8988T (cell line): ENCODE data around the gene HSPA4.
"Not testable (repeated sequence)": the region's sequence is repeated elsewhere in the genome, so short reads cannot be mapped to it uniquely, and the experiment has no call there.

Experiments used
- DNase-seq: peaks from one replicate; pipeline ENCODE4 v3.0.0; 2011

Gene HSPA4

DNA sequence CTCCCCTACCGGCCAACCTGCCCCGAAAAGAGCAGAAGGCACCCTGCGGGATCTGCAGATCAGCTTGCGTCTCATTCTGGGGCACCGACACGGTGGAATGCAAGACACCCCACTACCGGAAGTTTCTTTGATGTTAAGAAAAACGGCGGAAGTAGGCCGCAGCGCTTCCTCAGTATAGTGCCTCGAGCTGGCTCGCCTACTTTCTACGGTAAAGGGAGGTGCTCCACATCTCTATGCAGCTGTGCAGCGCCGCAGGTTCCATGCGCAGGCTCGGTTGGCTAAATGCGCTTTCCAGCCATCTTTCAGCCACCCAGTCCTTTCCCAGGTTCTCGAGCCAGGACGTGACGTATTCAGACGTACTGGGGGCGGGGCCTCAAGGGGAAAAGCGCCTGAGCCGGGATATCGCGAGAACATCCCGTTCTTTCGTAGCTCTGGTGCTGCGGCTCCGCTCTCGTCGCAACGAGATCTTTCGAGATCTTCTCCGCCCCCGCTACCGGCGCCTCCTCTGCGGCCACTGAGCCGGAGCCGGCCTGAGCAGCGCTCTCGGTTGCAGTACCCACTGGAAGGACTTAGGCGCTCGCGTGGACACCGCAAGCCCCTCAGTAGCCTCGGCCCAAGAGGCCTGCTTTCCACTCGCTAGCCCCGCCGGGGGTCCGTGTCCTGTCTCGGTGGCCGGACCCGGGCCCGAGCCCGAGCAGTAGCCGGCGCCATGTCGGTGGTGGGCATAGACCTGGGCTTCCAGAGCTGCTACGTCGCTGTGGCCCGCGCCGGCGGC, at the start of gene HSPA4:
Gene HSPA4 (plus strand): TSS at position 472 of the 775 bp plus-strand sequence. CDS start 238 bp downstream, at position 710.
- DNase-seq: peak; percentile 86

DNA sequence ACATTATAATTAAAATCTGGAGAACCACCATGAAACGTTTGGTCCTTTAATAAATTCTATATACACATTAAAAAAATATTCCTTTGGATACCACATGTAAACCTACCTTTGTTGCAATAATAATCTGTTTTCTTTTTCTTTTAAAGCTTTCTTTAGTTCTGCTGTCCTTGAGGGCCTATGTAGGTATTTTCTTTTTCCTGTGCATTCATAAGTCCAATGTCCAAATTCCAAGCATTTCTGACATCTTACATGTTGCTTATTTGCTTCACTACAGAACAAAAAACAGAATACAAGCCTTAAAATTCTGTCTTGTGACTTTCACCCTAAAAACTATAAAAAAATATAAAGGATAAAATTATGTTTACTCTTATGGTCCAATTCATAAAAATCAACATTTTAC, 45.2 kb upstream of the HSPA4 start:
- no peak for DNase-seq

DNA sequence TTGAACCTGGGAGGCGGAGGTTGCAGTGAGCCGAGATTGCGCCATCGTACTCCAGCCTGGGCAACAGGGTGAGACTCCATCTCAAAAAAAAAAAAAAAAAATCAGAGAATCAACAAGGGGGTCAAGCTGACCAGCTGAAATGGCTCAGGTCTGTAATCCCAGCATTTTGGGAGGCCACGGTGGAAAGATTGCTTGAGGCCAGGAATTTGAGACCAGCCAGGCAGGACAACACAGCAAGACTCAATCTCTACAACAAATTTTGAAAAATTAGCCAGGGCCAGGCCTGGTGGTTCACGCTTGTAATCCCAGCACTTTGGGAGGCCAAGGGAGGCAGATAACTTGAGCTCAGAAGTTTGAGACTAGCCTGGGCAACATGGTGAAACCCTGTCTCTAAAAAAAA, 43.4 kb upstream of the HSPA4 start:
- not testable (repeated sequence) for DNase-seq

DNA sequence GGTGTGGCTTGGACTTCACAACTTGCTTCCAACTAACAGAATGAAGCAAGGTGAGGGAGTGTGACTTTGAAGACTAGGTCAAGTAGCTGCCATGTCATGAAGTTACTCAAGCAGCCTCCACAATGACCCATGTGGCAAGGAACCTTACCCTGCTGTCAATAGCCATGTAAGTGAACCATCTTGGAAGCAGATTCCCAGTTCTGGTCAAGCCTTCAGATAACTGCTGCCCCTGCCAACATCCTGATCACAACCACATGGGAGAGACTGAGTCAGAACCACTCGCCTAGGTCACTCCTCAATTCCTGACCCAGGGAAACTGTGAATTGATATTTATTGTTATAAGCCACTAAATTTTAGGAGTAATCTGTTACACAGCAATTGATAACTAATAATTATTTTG, 36.3 kb upstream of the HSPA4 start:
- DNase-seq: no peak

DNA sequence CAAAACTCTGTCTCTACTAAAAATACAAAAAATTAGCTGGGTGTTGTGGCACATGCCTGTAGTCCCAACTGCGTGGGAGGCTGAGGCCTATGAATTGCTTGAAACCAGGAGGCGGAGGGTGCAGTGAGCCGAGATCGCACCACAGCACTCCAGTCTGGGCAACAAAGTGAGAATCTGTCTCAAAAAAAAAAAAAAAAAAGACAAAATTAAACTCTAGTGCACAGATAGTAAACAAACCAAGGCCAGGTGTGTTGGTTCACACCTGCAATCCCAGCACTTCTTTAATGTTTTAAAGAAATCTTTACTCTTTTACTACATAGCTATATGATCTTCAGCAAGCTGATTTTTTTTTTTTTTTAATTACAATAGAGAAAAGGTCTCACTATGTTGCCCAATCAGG, 33.8 kb upstream of the HSPA4 start:
- no peak for DNase-seq

DNA sequence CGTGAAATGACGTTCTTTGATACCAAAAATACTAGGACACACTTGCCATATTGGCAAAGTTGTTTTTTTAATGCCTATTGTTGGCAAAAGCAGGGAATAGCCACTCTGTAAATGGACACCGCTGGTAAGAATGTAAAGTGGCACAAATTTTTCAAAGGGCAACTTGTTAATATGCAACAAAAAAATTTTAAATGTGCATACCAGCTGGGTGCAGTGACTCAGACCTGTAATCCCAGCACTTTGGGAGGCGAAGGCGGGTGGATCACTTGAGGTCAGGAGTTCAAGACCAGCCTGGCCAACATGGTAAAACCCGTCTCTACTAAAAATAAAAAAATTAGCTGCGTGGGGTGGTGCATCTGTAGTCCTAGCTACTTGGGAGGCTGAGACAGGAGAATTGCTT, 32.3 kb upstream of the HSPA4 start:
- DNase-seq: not testable (repeated sequence)

DNA sequence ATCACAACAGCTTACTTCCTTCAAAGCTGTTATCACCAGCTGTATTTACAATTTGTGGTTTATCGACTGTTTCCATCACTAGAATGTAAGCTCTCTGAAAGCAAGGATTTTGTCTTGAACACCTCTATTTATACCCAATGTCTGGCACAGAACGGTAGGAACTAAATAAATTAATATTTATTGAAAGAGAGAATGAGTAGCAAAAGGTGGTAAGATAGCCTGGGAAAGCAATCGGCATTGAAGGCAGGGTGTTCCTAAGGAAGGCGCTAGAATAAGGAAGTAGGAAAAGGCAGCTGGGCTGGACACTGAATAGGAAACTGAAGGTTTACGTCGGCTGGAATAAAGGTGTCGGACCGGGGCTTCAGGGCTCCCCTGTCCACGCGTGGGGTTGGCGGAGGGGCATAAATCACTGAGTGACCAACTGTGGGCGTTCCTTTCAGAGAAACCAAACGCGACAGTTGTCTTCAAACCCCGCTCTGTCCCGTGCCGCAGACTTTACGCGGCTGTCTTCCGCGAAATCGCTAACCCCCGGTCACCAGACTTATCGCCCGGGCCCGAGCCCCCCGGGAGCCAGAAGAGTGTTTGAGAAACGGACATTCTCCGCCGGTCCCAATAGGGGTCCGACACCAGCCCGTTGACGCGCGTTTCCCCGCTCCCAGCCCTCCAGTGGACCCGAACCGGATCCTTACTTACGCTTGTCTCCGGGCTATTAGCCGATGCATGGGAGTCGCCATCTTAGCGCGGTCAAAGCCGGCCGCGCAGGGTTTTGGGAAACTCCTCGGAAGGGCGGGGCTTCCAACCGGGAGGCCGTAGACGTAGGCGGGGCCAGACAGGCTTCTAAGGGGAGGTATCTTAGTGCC, 25.8 kb upstream of the HSPA4 start, which contains the start of gene ZCCHC10:
Gene ZCCHC10 (minus strand): TSS at position 746 of the 860 bp plus-strand sequence. CDS start 12 bp downstream, at position 734.
- DNase-seq: peak; percentile 72

DNA sequence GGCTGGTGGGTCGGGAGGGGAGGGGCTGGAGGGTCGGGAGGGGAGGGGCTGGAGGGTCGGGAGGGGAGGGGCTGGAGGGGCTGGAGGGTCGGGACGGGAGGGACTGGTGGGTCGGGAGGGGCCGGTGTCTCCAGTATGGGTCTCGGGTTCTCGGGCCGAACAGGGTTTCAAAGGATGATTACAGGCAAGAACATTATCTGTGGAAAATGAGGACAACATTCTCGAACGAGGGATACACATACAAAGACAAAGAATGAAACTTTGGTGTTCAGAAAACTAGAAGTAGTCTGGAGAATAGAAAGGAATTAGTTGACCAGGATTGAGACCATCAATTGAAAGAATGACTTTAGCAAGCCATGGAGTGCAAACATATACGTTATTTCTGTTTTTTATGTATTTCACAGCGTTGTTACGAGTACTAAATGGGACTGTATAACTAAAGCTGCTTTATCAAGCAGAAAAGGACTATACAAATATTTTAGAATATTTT, 25.1 kb upstream of the HSPA4 start:
- no peak for DNase-seq

DNA sequence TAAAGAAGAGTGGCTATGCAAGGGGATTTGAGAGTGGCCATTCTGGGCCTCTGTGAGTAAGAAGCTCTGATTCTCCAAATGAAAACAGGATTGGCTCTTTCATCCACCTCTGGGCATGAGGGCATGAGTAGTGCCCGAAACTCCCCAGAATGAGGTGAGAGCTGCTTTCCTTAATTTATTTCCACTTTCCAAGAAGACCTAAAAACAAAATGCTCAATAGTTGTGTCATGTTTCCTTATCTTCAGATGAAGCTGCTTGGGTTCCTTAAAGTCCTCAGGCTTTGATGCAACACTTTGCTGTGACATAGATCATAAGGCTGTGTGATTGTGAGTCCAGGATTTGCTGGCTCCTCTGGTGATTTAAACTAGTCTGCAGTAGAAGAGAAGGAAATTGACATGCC, 22.4 kb upstream of the HSPA4 start:
- DNase-seq: no peak

DNA sequence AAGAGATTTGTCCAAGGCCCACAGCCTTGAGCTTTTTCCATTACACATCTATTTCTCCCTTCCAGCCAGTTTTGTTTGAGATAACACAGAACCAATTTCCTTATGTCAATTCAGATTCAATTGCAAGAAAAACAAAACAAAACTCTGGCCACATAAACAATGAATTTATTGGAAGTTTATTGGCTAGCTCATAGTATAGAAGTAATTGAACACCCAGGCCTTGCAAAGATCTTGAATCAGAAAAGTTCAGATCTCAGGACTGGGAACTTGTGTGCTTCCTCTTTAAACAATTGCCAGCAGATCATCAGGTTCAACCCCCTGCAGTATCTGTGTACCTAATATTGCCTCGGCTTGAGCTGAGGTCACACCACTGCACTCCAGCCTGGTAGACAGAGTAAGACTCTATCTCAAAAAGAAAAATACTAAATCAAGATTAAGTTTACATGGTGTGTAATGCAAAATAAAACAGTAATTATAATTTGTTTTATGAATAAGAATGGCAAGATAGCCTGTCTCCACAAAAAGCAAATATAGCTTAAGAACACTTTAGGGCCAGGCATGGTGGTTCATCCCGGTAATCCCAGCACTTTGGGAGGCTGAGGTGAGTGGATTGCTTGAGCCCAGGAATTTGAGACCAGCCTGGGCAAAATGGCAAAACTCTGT, 21.3 kb upstream of the HSPA4 start:
- no peak for DNase-seq

DNA sequence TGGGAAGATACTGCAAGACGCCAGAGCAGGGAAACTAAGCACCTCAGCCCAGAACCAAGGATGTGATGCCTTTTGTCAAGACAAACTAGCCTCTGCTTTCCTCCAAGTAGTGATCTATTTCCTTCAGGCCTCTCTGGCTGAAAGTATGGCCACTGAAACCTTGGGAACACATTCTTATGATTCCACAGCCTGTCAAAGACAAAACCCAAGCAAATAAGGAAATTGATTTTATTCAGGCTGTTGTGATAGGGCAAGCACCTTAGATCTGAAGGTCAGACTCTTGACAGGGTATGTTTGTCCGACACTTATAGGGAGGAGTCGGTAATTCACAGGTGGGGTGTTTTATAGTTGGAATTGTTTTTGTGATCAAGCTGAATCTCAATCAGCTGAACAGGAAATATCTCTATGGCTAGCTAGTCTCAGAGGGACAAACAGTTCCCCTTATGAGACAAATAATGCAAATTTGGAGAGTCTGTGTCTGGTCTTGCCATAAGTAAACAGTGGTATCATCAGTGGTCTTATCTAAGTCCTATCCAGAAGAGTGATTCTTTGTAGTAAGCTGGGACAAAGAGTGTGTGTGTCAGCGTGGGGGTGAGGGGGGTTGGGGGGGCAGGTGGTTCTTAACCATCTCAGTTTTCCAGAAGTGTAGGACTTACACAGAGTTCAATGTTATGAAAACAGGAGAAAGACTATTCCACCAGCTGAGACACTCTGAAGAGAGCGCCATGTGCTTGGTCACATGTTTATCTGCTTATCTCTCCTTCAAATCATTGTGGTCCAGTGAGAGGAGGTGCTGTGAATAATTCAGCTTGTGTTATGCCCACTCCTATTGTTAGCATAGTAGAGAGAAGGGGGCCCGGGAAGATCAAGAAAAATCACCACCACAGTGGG, 18.7 kb upstream of the HSPA4 start:
- DNase-seq: no peak

DNA sequence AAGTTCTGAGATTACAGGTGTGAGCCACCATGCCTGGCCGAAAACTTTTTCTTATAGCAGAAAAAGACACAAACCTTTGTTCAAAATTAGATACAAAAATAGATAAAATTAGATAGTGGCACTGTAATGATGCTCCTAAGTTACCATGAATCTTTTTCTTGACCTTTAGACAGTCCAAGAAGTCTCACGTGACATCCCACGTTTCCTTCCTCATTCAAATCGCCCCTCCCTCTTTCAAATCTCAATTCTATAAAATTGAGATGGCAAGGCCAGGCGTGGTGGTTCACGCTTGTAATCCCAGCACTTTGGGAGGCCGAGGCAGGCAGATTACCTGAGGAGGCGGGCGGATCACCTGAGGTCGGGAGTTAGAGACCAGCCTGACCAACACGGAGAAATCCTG, 17.7 kb upstream of the HSPA4 start:
- no peak for DNase-seq

DNA sequence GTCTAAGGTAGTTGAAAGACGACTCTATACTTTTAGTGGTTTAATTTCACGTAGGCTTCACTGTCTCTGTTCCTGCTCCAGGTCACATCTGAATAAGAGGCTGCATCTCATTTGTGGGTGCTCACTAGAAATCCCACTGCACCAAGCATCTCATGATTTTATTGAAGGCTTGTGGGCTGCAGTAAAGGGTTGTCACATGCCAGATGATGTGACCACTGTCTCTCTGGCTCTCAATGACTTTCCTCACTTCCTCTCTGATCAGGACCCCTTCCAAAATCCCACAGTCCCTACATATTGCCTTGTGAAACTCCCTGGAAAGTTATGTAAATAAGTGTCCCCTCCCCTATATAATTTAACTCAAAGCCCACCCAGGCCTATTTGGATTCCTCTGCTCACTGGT, 16.6 kb upstream of the HSPA4 start:
- DNase-seq: no peak

DNA sequence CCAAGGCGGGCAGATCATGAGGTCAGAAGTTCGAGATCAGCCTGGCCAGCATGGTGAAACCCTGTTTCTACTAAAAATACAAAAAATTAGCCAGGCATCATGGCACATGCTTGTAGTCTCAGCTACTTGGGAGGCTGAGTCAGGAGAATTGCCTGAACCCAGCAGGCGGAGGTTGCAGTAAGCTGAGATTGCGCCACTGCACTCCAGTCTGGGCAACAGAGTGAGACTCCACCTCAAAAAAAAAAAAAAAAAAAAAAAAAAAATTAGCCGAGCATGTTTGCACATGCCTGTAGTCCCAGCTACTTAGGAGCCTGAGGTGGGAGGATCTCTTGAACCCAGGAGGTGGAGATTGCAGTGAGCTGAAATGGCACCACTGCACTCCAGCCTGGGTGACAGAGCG, 15.1 kb upstream of the HSPA4 start:
- not testable (repeated sequence) for DNase-seq

DNA sequence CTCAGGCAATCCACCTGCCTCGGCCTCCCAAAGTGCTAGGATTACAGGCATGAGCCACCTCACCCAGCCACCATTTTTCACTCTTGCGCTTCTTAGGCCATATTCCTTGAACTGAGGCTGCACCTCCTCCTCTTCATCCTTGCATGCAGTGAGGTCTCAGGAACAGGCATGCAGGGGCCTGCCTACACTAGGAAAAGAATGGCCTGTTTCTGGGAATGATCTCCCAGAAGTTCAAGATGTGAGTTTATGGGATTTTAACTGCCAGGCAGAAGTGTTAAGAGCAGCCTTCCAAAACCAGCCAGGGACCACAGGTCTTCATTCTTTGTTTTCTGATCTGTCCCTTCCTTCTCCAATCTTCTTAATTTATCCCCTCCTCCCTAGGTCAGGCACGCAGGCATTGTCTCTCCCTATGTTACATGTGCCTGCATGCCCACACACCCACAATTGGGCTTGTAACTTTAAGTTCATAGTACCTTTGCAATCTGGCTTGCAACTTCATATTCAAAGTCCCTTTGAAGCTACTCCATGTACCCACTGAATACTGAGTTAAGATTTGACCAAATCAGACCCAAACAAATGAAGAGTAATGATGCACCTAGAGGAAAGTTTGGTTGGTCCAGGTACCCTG, 10.5 kb upstream of the HSPA4 start:
- no peak for DNase-seq

DNA sequence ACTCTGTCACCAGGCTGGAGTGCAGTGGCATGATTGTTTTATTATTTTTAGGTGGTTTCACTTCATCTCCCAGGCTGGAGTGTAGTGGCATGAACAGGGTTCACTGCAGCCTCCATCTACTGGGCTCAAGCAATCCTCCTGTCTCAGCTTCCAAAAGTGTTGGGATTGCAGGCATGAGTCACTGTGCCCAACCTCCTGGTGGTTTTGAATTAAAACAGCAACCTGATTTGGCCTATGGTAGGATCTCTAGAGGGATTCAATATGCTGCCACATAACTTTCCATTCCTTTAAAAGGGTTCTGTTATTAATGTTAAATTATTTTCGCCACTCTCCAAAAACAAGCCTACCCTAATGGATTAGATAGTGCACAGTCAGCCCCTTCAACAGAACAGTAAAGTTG, 9.9 kb upstream of the HSPA4 start:
- no peak for DNase-seq

DNA sequence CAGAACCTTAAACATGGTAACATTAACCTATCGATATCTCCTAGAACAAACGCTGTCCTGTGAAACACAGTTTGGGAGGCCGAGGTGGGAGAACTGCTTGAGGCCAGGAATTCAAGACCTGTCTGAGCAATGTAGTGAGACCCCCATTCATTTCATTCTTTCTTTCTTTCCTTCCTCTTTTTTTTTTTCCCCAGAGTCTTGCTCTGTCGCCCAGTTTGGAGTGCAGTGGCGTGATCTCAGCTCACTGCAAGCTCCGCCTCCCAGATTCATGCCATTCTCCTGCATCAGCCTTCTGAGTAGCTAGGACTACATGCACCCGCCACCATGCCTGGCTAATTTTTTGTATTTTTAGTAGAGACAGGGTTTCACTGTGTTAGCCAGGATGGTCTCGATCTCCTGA, 5.3 kb upstream of the HSPA4 start:
- DNase-seq: not testable (repeated sequence)

DNA sequence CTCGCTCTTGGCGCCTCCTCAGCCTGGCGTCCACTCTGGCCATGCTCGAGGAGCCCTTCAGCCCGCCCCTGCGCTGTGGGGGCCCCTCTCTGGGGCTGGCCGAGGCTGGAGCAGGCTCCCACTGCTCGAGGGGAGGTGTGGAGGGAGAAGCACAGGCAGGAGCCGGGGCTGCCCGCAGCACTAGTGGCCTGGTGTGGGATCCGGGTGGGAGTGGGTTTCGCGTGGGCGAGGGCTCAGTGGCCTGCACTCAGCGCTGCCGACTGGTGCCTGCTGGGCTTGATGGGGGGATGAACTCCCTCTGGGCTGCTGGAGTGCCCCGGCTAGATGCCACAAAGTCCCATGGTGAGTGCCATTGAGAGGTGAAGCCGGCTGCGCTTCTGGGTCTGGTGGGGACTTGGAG, 4.4 kb upstream of the HSPA4 start:
- no peak for DNase-seq

DNA sequence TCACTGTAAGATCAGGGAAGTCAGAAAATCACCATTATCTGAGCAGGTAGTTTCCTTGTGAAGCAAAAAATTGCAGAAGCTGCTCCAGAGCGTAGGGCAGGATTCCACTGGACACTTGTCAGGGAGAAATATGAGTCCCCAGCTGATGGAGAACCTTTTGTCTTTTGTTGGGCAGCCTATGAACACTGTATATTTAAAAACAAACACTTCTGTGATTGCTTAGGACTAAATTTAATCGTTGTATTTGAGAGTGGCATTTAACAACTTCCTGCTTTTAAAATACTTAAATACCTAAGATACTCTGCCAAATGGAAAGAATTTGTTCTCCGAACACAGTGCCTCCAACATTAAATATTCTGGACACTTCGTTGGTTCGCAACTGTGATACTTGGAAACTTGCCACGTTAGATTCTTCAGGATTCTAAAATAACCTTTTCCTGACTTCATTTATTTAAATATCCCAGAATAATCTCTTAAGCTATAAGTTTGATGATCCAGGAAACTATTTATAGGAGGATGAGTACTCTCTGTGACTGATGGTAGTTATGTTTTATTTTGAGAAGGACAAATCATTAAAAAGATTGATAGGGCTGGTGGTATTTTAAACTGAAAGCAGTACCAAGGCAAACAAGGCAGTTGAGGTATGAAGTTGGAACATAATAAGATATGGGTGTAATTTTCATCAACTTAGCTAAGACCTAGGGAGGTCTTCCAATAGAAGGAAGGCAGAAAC, 2.7 kb upstream of the HSPA4 start:
- DNase-seq: no peak

DNA sequence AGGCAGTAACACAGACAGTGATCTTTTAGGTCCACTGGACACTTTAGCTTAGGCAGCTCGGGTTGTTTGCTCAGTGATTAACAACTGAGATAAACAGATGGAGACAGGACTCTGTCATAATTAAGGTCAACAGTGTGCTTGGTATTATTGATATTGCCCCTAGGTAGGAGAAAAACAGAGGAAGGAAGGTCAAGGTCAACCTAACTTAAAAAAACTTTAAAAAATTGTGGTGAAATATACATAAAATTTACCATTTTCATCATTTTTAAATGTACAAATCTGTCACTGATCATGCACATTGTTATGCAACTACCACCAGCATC, 2.1 kb upstream of the HSPA4 start:
- DNase-seq: no peak

DNA sequence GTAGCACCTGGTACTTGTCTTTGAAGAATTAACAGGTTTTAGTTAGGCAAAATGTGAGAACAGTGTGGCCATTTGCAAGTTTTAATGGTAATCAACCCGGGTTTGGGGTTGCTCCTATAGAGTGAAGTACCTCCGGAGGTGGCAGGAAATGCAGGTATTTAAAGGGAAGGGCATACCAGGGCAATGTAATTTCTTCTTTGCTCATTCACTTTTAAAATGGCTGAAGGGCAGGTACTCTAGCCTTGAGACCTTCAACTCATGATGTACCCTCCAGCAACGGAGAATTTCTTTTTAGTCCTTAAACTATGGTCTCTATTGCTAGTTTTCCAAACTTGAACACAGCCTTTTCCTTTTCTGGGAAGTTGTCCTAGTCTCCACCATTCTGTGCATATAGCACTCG, 1.3 kb upstream of the HSPA4 start:
- no peak for DNase-seq
